Nephron progenitor cell (in vitro differentiated cells): Measurements from ENCODE around the gene CXCL3.

Experiments
- DNase-seq: peaks from one replicate; pipeline ENCODE4 v3.0.0; 2021
- H3K27ac Mint-ChIP-seq: 2 replicates; pipeline ENCODE4 v1.8.0; 2021; ENCODE audit warnings: mild to moderate bottlenecking, moderate library complexity, mixed read lengths
- H3K27me3 Mint-ChIP-seq: 2 replicates; pipeline ENCODE4 v1.8.0; 2021; ENCODE audit warnings: mild to moderate bottlenecking, low read depth, mixed read lengths; ENCODE audit not compliant: poor library complexity
- H3K36me3 Mint-ChIP-seq: 2 replicates; pipeline ENCODE4 v1.8.0; 2021; ENCODE audit warnings: low read depth, mixed read lengths
- H3K4me1 Mint-ChIP-seq: 2 replicates; pipeline ENCODE4 v1.8.0; 2021; ENCODE audit warnings: mixed read lengths
- H3K4me3 Mint-ChIP-seq: 2 replicates; pipeline ENCODE4 v1.8.0; 2021; ENCODE audit warnings: mild to moderate bottlenecking, moderate library complexity, mixed read lengths
- H3K9me3 Mint-ChIP-seq: 2 replicates; pipeline ENCODE4 v1.8.0; 2021; ENCODE audit warnings: mild to moderate bottlenecking, moderate library complexity, mixed read lengths
- TF ChIP-seq, protein P1 (sequence below): fragments of 200-600 bp; sonication (generic); IDR thresholded peaks from 2 replicates; pipeline ENCODE4 v1.5.0; 2021; ENCODE audit warnings: antibody characterized with exemption

Gene CXCL3

GRCh38 chr4:74047152-74047551 lies 8.7 kb upstream of the CXCL3 start:
- no peaks in the 10 kb centered on the region for H3K4me1 Mint-ChIP-seq
- no peak overlapping the region for H3K27ac Mint-ChIP-seq
- TF ChIP-seq, protein P1, sequence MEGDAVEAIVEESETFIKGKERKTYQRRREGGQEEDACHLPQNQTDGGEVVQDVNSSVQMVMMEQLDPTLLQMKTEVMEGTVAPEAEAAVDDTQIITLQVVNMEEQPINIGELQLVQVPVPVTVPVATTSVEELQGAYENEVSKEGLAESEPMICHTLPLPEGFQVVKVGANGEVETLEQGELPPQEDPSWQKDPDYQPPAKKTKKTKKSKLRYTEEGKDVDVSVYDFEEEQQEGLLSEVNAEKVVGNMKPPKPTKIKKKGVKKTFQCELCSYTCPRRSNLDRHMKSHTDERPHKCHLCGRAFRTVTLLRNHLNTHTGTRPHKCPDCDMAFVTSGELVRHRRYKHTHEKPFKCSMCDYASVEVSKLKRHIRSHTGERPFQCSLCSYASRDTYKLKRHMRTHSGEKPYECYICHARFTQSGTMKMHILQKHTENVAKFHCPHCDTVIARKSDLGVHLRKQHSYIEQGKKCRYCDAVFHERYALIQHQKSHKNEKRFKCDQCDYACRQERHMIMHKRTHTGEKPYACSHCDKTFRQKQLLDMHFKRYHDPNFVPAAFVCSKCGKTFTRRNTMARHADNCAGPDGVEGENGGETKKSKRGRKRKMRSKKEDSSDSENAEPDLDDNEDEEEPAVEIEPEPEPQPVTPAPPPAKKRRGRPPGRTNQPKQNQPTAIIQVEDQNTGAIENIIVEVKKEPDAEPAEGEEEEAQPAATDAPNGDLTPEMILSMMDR: no peak
- peaks cover 14% of the 10 kb centered on the region for H3K27me3 Mint-ChIP-seq
- H3K4me3 Mint-ChIP-seq: no peak overlapping the region
- no peaks in the 10 kb centered on the region for H3K36me3 Mint-ChIP-seq
- peaks cover 15% of the 10 kb centered on the region for H3K9me3 Mint-ChIP-seq
- no peak for DNase-seq

DNA sequence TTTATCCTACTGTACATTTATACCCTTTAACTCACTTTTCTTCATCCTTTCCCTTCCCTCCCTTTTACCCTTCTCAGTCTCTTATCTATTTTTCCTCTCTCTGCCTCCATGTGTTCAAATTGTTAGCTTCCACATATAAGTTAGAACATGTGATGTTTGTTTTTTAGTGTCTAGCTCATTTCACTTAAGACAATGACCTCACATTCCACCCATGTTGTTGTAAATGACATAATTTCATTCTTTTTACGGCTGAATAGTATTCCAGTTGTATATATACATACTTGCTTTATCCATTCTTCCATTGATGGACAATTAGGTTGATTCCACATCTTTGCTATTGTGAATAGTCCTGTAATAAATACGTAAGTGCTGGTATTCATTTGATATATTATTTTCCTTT lies 7.3 kb upstream of the CXCL3 start:
- Mint-ChIP-seq H3K4me1 (no peaks in the 10 kb centered on the region), H3K9me3 (peaks cover 15% of the 10 kb centered on the region), H3K27me3 (peaks cover 26% of the 10 kb centered on the region), H3K36me3 (no peaks in the 10 kb centered on the region), H3K4me3 (no peak overlapping the region), H3K27ac (no peak overlapping the region)
- DNase-seq: no peak
- TF ChIP-seq, protein P1: no peak

- H3K4me1 Mint-ChIP-seq: no peaks in the 10 kb centered on the region
- H3K9me3 Mint-ChIP-seq: peaks cover 15% of the 10 kb centered on the region
- TF ChIP-seq, protein P1: no peak
- H3K4me3 Mint-ChIP-seq: no peak overlapping the region
- peaks cover 32% of the 10 kb centered on the region for H3K27me3 Mint-ChIP-seq
- no peak for DNase-seq
- no peaks in the 10 kb centered on the region for H3K36me3 Mint-ChIP-seq
- no peak overlapping the region for H3K27ac Mint-ChIP-seq
Observed at GRCh38 chr4:74045247-74045646, 6.8 kb upstream of the CXCL3 start.

GRCh38 chr4:74044677-74045076 lies 6.2 kb upstream of the CXCL3 start:
- TF ChIP-seq, protein P1: no peak

DNA sequence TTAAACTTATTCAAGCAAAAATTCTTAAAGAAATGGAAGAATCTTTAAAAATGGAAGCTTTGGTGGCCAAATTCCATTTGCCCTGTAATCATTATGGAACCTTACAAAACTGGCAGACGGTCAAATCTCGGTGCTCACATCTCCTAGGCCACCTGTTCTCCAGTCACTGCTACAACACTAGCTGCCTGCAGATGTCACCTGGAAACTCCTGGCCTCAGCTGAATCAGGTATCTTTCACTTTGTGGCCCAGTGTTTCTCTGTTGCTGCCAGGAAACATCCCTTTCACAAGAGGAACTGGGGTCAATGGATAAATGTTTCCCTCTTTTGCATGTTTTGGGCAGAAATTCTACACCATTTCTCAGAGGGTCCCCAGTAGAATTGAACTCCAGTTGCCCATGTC lies 4.2 kb upstream of the CXCL3 start:
- H3K27me3 Mint-ChIP-seq: peaks cover 49% of the 10 kb centered on the region
- H3K4me1 Mint-ChIP-seq: peaks cover 7% of the 10 kb centered on the region
- TF ChIP-seq, protein P1: no peak
- no peak overlapping the region for H3K4me3 Mint-ChIP-seq
- no peaks in the 10 kb centered on the region for H3K36me3 Mint-ChIP-seq
- H3K27ac Mint-ChIP-seq: no peak overlapping the region
- peaks cover 11% of the 10 kb centered on the region for H3K9me3 Mint-ChIP-seq
- DNase-seq: no peak

More at GRCh38 chr4:74044677-74045076, 6.2 kb upstream of the CXCL3 start:
- Mint-ChIP-seq H3K27me3 (peaks cover 37% of the 10 kb centered on the region), H3K4me3 (no peak overlapping the region), H3K27ac (no peak overlapping the region), H3K4me1 (no peaks in the 10 kb centered on the region), H3K36me3 (no peaks in the 10 kb centered on the region), H3K9me3 (peaks cover 15% of the 10 kb centered on the region)
- no peak for DNase-seq

- Mint-ChIP-seq H3K36me3 (no peaks in the 10 kb centered on the region), H3K27me3 (peaks cover 58% of the 10 kb centered on the region), H3K27ac (no peak overlapping the region), H3K4me3 (no peak overlapping the region), H3K9me3 (no peaks in the 10 kb centered on the region), H3K4me1 (peaks cover 7% of the 10 kb centered on the region)
- TF ChIP-seq, protein P1: no peak
- no peak for DNase-seq
Observed at GRCh38 chr4:74041418-74041817, 2.9 kb upstream of the CXCL3 start.
